SIG-M5 (cell line): ENCODE data around the gene STK17A.
"Not testable (repeated sequence)": the region's sequence is repeated elsewhere in the genome, so short reads cannot be mapped to it uniquely, and the experiment has no call there.

Experiments
- DNase-seq: peaks from one replicate; lab custom pipeline; 2025; lab: John Stamatoyannopoulos, UW

Gene STK17A

DNA sequence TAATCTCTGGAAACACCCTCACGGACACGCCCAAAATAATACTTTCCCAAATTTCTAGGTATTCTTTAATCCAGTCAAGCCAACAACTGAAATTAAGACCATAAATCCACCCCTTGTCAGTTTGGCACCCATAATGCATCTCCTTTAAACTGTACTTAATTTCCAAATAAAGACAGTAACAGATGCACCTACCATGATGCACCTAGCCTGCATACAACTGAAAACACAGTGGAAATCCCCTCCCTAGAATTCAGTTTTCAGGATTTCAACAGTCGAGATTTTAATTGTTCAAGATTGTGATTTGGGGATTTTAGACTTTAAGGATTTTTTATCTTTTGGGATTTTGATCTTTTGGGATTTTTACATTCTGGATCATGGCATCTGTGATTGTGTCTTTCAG lies 17.1 kb downstream of the STK17A start:
- no peak for DNase-seq

DNA sequence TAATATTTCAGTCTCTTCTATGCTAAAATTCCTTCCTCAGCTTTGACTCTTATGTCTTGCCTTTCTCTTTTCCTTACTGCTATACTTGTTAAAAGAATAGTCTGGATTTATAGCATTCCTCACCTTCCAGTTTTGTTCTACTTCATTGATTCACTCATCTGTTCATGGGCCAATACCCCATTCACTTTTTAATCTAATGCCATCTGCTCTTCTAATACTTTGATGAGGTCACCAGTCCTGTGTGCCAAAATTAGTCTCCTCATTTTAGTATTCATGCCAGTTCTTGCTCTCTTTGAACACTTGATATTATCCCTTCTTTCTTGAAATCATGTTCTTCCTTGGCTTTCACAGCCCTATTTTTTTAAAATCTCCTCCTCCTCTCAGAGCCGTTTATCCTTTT lies 19.3 kb downstream of the STK17A start:
- DNase-seq: no peak

DNA sequence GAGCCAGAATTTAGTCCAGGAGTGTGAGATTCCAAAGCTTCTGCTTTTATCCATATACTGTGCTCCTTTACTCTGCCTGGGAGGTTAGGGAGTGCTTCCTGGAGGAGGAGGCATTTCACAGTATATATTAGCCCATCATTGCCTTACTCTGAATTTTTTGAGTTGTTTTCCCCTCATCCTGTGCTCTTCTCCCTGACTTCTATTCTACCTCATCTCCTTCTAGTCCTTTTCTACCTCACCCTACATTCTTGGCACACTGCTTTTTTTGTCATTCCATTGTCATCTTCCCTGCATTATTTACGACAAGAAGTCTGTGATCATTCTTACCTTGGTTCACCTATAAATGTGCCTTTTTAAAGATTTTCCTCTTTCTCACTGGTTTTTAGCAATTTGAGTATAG lies 21.3 kb downstream of the STK17A start:
- DNase-seq: no peak

DNA sequence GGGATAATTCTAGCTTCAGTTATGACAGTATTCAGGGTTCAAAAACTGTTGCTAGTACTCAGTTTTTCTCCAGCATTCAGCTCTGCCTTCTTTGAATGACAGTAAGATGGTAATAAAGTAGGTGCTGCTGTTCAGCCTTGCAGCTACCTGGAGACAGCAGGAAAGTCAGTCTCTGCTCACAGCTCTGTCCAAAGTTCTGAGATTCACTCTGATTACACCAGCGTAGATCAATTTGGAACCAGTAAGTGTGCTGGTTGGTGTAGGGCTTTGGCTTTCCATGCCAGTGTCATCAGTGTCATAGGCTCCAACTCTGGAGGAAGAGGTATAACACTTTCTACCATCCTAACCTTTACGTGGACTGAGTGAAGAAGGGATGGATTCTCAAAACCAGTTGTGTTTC lies 26.2 kb downstream of the STK17A start:
- DNase-seq: no peak

DNA sequence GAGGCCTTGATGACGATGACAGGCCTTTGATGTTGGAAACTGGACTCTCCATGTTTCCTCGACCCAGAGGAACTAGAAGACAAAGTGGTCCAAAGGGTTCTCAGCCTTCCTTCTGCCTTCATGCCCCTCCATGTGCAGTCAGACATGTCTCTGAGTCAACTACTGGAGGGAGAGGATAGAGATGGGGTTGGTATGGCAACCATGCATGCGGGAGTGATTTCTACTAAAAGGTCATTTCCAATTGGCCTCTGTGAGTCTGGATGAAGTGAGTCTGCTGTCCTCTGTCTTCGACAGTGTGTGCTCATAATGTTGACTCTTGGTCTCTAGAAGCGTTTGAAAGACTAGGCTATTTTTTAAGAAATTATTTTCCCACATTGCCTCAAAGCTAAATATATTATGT lies 29.2 kb downstream of the STK17A start:
- no peak for DNase-seq

DNA sequence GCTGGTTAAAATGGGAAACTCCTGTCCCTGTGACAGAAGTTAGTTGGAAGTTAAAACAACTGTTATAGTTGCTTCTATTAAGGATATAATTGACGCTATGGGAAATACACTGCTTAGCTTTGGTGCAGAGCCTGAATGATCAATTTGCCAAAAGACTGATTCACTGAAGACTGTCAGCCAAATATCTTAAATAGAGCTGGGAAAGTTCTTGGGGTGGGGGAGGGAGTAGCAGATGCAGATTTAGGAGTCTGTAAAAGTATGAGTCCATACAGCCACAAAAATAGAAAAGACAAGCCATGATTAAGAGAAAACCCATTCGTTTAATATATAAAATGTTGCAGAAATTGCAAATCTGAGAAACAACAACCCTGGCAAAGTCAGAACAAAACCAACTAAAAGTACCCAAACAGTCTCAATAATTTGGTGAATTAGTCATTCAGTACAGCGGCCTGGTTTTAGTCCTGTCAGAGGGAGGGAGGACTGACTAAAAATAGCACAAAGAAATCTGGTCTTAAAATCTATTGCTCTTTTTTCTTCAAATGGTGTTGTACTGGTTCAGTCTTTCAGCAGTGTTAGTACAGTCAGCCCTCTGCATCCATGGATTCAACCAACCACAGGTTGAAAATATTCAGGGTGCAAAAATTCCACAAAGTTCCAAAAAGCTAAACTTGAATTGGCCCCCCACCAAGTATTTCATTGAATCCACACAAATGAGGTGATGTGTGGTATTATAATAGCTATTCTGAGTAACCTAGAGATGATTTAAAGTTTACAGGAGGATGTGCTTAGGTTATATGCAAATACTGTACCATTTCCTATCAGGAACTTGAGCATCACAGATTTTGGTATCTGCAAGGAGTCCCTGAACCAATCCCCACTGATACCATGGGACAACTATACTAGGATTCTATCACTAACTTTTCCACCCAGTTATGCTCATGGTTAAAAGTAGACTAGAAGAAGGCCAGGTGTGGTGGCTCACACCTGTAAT lies 30.0 kb downstream of the STK17A start:
- no peak for DNase-seq

DNA sequence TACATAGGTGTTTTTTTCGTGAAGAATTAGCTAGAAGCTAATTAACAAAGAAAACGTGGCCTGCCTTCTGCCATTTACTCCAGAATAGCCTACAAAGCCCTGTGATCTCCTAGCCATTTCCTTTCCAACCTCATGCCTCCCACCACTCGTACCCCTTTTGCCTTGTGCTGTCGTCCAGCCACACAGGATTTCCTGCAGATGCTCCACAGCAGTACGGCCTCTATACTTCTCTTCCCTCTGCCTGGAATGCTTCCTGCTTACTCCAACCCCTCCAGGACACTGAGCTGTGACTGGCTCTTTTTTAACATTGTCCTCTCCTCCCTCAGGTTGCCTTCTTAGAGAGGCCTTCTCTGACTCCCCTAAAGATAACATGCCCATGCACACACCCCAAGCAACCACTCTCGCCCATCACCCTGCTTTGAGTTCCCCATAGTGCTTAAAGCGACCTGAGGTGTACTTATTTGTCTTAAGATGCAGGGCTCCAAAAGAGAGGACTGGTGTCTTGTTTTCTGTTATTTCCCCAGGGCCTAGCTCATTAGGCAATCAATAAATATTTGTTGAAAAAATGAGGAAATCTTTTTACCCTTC lies 32.7 kb downstream of the STK17A start:
- DNase-seq: no peak

DNA sequence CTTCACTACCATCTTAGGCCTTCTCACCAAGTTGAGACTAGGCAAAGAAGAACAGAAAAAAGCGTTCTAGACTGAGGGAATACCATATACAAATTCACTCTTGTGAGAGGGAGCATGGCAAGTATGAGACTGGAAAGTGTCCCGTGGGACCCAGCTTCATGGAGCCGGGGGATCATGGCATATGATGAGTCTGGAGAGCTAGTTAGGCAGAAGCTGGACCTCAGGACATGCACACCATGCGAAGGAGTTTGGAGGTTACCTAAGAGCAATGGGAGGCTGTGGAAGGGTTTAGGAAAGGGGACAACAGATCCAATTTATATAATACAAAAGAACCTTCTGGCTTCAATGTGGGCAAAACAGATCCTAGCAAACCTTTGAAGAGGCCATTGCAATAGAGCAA lies 34.1 kb downstream of the STK17A start:
- DNase-seq: no peak

DNA sequence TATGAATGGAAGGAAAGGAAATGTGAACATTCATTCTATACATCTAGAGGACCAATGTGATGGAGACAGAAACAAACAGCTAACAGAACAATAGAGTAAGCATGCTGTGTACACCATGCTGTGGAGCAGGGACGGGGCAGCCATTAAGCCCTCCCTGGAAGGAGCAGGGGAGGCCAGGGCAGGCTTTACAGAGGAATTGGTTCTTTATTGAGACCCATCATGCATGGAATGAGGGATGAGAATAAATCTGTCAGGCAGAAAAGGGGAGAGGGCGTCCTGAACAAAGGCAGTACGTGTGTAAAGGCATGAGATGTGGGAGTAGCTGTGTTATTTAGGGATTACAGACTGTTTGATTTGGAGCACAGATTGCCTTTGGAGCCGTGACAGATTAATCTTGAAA lies 35.2 kb downstream of the STK17A start:
- DNase-seq: no peak

DNA sequence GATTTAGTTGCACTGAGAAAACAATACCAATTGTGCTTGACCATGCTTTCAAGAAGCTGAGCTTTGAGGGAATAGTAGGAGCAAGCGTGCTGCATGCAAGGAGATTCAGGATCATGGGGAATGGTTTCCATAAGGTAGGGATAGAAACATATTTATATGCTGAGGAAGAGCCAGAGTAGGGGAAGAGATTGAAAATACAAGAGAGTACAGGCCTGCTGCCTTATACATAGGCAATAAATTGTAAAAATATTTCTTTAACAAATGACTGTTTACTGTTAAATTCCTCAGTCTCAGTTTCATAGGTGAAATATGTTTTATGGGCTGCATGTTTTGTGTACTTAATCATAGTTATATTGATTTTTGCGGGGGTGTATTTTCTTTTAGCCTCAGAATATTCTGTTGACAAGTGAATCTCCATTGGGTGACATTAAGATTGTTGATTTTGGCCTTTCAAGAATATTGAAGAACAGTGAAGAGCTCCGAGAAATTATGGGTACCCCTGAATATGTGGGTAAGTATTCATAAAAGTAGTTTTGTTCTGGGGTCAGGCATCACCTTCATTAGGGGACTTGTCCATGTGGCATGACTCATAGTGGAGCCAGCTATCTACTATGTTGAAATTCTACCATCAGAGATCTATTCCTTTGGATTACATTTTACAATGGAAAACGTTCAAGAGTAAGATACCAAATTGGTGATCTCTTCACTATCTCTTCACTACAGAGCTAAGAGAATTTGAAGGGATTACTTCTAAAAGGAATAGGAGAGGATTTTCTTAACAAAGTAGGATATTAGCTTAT lies 36.5 kb downstream of the STK17A start:
- DNase-seq: no peak

DNA sequence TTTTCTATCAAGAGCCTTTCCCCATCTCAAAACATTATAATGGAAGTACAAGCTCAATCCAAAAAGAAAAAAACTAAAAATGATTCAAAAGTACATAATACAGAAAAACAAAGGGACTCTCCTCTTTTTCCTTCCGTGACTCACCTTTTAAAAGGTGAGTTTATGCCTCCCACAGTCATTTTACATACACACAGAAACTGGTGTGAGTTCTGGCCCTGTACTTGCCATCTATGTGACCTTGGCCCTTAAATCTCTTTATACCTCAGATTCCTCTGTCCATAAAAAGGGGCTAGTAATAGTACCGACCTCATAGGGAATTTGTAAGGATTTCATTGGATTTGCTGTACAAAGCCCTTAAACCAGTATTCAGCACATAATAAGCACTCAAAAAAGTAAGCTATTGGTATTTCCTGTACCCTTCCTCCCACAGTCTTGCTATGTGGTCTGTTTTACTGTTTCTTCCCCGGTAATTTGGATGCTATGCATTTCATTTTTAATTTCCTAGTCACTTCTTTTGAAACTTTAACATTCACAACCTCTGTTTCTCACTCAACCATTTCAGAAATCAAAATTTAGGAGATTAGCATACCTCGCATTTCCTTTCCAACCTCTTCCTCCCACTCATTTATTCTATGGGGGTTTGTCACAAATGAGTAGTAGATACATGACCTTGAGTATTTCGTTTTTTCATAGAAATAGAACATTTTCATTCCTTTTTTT lies 39.0 kb downstream of the STK17A start:
- no peak for DNase-seq

DNA sequence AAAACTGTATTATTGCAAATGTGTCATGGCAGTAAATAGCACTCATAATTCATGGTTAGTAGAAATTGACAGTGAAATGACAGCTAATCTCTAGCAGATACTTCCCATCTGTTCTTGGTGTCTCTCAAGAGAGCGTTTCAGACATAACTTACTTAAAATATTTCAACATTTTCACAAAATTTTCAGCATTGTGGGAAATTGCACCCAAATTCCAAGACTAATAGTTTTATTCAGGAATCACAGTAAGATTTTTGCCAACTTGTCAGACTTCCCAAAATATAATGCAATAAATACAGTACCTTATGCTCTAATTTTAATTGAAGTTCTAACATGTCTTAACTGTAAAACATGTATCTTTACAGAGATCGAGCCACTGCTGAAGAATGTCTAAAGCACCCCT lies 41.2 kb downstream of the STK17A start:
- DNase-seq: no peak

DNA sequence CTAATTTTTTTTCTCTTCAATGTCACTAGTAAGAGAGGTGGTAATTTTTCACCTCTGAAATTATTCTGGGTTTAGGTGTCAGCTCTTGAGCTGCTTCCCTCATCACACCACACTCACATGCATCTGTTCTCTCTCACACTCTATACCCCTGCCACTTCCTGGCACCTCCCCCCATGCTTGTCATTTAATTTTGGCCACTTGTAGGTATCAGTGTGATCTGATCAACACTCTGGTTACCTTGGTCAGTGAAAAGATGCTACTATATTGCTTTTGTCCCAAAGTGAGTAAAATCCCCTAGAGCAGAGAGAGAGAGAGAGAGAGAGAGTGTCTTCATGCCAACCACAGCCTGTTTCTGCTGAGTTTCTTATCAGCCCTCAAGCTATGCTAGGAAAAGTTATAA lies 42.5 kb downstream of the STK17A start:
- DNase-seq: no peak

DNA sequence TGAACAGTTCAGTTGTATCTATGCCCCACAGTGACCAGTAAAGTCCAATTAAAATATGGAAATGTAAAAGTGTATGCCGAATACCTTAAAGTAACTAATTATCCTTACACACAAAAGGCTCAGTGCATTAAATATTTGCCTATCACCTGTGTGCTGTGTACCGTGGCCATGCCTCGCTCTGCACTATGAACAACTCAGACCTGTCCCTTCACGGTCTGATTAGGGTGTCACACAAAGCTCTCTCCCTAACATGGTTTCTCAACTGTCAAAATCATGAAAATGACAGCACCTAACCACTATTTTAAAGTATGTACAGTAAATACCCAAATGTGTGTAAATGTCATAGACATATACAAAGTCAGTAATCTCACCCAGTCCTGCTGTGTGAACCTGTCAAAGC lies 43.1 kb downstream of the STK17A start:
- no peak for DNase-seq

DNA sequence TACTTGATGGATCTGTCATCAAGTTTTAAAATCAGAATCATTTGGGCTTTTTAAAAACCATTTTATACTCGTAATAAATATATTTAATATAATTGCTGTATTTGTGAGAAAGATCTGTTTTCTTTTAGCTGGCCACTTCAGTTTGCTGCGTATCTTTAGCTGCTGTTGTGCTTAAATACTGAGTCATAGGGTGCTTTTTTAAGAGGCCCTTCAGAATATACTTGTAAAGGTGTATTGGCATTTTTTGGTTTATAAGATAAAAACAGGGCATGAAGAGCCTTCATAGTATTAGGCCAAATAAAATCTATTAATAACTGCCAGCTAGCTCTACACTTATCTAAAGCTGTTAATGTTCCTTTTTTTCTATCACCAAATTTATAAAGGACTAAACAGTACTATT lies 43.8 kb downstream of the STK17A start:
- no peak for DNase-seq

DNA sequence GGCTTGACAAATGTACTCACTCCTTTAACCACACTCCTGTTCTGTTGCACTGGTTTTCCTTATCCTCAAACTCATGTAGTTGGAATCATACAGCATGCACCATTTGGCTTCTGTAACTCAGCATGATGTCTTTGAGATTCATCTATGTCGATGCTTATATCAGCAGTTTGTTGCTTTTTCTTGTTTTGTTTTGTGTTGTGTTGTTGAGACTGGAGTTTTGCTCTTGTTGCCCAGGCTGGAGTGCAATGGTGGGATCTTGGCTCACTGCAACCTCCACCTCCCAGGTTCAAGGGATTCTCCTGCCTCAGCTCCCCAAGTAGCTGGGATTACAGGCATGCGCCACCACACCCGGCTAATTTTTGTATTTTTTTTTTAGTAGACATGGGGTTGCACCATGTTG lies 44.9 kb downstream of the STK17A start:
- DNase-seq: not testable (repeated sequence)

DNA sequence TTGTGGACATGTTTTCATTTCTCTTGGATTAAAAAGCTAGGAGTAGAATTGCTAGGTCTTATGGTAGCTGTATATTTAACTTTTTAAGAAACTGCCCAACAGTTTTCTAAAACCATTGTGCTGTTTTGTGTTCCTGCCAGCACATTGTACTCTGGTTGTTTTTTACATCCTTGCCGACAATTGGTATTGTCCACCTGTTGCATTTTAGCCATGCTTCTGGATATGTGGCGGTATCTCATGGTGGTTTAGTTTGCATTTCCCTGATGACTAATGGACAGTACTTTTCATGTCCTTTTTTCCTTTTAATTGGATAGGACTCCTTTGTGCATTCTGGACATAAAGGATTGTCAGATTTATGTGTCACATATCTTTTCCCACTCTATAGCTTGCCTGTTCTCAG lies 45.5 kb downstream of the STK17A start:
- DNase-seq: no peak

DNA sequence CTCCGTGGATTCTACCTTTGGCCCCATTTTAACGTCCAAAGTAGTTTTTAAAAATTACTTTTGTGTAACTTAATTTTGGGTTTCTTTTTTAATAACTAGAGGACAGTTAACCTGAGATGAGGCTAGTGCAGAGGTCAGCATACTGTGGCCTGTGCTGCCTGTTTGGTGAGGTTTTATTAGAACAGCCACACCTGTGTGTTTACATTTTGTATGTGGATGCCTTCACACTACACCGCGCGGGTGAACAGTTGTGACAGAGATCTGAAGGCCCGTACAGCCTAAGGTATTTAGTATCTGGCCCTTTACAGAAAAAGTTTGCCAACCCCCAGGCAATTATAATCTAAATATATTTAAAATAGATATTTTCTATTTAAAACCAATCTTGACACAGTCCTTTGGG lies 46.9 kb downstream of the STK17A start:
- DNase-seq: no peak

DNA sequence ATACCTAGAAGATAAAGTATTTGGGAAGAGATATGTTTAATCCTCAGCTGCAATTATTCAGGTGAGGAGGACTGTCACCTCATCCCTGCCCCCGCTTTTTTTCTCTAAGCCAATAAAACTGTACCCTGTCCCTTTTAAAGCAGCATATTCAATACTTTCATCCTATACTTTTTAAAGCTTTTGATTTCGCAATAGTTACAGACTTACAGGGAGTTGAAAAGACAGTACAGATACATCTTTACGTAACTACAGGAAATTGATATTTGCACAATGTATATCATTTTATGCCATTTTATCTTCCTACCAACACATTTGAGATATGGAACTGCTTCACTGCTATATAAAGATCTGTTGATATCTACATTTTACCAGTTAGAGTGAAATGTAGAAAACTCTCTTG lies 47.6 kb downstream of the STK17A start:
- DNase-seq: no peak

DNA sequence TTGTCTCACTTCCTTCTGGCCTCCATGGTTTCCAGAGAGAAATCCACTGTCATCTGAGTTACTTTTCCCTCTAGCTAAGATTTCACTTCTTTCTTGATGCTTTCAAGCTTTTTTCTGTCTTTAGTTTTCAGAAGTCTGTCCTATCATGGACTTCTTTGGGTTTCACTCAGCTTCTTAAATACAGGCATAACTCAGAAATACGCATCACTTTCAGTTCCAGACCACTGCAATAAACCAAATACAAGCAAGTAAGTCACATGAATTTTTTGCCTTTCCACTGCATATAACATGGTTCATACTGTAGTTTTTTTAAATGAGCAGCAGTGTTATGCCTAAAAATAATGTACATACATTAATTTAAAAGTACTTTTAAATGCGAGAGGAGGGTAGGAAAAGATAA lies 48.7 kb downstream of the STK17A start:
- DNase-seq: no peak

DNA sequence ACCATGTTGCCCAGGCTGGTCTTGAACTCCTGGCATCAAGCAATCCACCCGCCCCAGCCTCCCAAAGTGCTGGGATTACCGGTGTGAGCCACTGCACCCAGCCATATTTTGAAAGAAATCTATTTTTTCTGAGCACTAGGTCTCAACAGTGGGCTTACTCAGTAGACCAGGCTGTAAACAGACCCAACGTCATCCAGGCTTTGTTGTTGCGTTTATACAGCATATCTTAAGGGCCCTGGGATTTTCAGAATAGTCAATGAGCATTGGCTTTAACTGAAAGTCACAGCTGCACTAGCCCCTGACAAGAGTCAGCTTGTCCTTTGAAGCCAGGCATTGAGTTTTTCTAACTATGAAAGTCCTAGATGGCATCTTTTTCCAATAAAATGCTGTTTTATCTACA lies 49.8 kb downstream of the STK17A start:
- DNase-seq: no peak

DNA sequence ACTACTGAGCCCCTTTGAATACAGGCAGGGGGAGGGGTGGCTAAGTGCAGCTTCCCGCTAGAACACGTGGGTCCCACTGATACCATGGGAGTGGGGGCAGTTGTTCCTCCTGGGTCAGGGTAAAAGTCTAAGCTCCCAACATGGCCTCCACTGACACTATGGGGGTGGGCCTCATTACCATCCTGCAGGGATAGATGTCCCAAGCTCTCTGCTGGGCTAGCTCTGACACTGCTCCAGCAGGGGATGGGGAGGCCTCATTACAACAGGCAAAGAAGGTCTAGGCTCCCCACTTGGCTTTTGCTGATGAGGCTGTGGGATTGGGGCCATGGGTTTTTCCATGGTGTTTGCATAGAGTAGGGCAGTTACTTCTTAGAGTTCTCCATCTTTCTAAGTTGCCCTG lies 51.5 kb downstream of the STK17A start:
- no peak for DNase-seq
